Measurements from ENCODE around the gene EHBP1L1. TPM values are rescaled to one million over a fixed set of nuclear protein-coding genes. Genes with fewer than 3 reads are reported as not detected.

Gene EHBP1L1
- total RNA-seq, 1 donor from 2014 or later, result 4.7 TPM

GRCh38 chr11:65583589-65583988, 7.7 kb downstream of the EHBP1L1 start:
- Histone ChIP-seq H3K4me3 (no peak overlapping the region), H3K9ac (no peak overlapping the region), H2AFZ (replicated peaks) (no peak overlapping the region), H3K79me2 (ENCODE audit: low read depth) (no peaks in the 10 kb centered on the region), H3K4me2 (no peak overlapping the region), H3F3A (ENCODE audit: low read depth) (peaks cover 14% of the 10 kb centered on the region), H3K9me3 (ENCODE audit: low read depth) (no peaks in the 10 kb centered on the region), H3K27ac (no peak overlapping the region), H3K4me1 (no peaks in the 10 kb centered on the region), H4K20me1 (ENCODE audit: low read depth) (no peaks in the 10 kb centered on the region), H3K27me3 (peaks cover 63% of the 10 kb centered on the region), H3K36me3 (no peaks in the 10 kb centered on the region)
- TF ChIP-seq CTCF (IDR thresholded peaks at IDR 0.05) (no peak), EZH2 (IDR thresholded peaks at IDR 0.05) (no peak), EZH2phosphoT487 (IDR thresholded peaks at IDR 0.05) (no peak)
- no peaks in the 10 kb centered on the region for H3K36me3 Mint-ChIP-seq
- H3K9me3 Mint-ChIP-seq, result no peaks in the 10 kb centered on the region
- peaks cover 28% of the 10 kb centered on the region for H3K4me1 Mint-ChIP-seq
- H3K4me3 Mint-ChIP-seq, result no peak overlapping the region
- DNase-seq (ENCODE audit: low spot score), result no peak
- peaks cover 21% of the 10 kb centered on the region for H3K27me3 Mint-ChIP-seq (ENCODE audit: insufficient read depth, low read depth)
- peak overlapping the region; percentile 82 for H3K27ac Mint-ChIP-seq

- Histone ChIP-seq H3K4me3 (no peak overlapping the region), H3K4me2 (peak overlapping the region; percentile 68), H3K79me2 (ENCODE audit: low read depth) (no peaks in the 10 kb centered on the region), H3K27me3 (peaks cover 58% of the 10 kb centered on the region), H3K27ac (no peak overlapping the region), H4K20me1 (ENCODE audit: low read depth) (no peaks in the 10 kb centered on the region), H3K4me1 (no peaks in the 10 kb centered on the region), H3K9me3 (ENCODE audit: low read depth) (no peaks in the 10 kb centered on the region), H3F3A (ENCODE audit: low read depth) (peaks cover 14% of the 10 kb centered on the region), H2AFZ (replicated peaks) (no peak overlapping the region), H3K36me3 (no peaks in the 10 kb centered on the region), H3K9ac (no peak overlapping the region)
- no peak for DNase-seq (ENCODE audit: low spot score)
- no peaks in the 10 kb centered on the region for H3K9me3 Mint-ChIP-seq
- peaks cover 21% of the 10 kb centered on the region for H3K27me3 Mint-ChIP-seq (ENCODE audit: insufficient read depth, low read depth)
- H3K4me3 Mint-ChIP-seq, result peak overlapping the region; percentile 35
- H3K27ac Mint-ChIP-seq, result peak overlapping the region; percentile 88
- no peak for TF ChIP-seq EZH2 (IDR thresholded peaks at IDR 0.05)
- no peak for TF ChIP-seq EZH2phosphoT487 (IDR thresholded peaks at IDR 0.05)
- no peak for TF ChIP-seq CTCF (IDR thresholded peaks at IDR 0.05)
- H3K4me1 Mint-ChIP-seq, result peaks cover 31% of the 10 kb centered on the region
- H3K36me3 Mint-ChIP-seq, result no peaks in the 10 kb centered on the region
These were observed 8.3 kb downstream of the EHBP1L1 start for GRCh38 chr11:65584106-65584505.

- no peaks in the 10 kb centered on the region for H4K20me1 ChIP-seq (ENCODE audit: low read depth)
- Mint-ChIP-seq H3K36me3 (no peaks in the 10 kb centered on the region), H3K27me3 (ENCODE audit: insufficient read depth, low read depth) (peaks cover 21% of the 10 kb centered on the region), H3K4me1 (peaks cover 33% of the 10 kb centered on the region), H3K27ac (no peak overlapping the region), H3K4me3 (no peak overlapping the region), H3K9me3 (no peaks in the 10 kb centered on the region)
- no peaks in the 10 kb centered on the region for H3K9me3 ChIP-seq (ENCODE audit: low read depth)
- peak; percentile 55 for TF ChIP-seq EZH2 (IDR thresholded peaks at IDR 0.05)
- TF ChIP-seq EZH2phosphoT487 (IDR thresholded peaks at IDR 0.05), result no peak
- peak overlapping the region; percentile 68 for H3K4me2 ChIP-seq
- DNase-seq (ENCODE audit: low spot score), result peak; percentile 61
- H3K4me3 ChIP-seq, result peak overlapping the region; percentile 34
- H2AFZ ChIP-seq (replicated peaks), result no peak overlapping the region
- no peaks in the 10 kb centered on the region for H3K79me2 ChIP-seq (ENCODE audit: low read depth)
- peaks cover 60% of the 10 kb centered on the region for H3K27me3 ChIP-seq
- H3K36me3 ChIP-seq, result no peaks in the 10 kb centered on the region
- no peaks in the 10 kb centered on the region for H3K4me1 ChIP-seq
- H3K9ac ChIP-seq, result no peak overlapping the region
- H3F3A ChIP-seq (ENCODE audit: low read depth), result peaks cover 14% of the 10 kb centered on the region
- H3K27ac ChIP-seq, result no peak overlapping the region
These were observed 8.9 kb downstream of the EHBP1L1 start for GRCh38 chr11:65584723-65585171.

- Histone ChIP-seq H3K4me1 (no peaks in the 10 kb centered on the region), H3F3A (ENCODE audit: low read depth) (peaks cover 22% of the 10 kb centered on the region), H3K79me2 (ENCODE audit: low read depth) (no peaks in the 10 kb centered on the region), H3K4me2 (no peak overlapping the region), H3K36me3 (no peaks in the 10 kb centered on the region), H3K27ac (no peak overlapping the region), H2AFZ (replicated peaks) (no peak overlapping the region), H3K9ac (no peak overlapping the region), H3K4me3 (no peak overlapping the region), H3K27me3 (peaks cover 69% of the 10 kb centered on the region), H3K9me3 (ENCODE audit: low read depth) (no peaks in the 10 kb centered on the region), H4K20me1 (ENCODE audit: low read depth) (no peaks in the 10 kb centered on the region)
- Mint-ChIP-seq H3K36me3 (peaks cover 2% of the 10 kb centered on the region), H3K4me1 (peaks cover 36% of the 10 kb centered on the region), H3K27ac (peak overlapping the region; percentile 46), H3K9me3 (no peaks in the 10 kb centered on the region), H3K27me3 (ENCODE audit: insufficient read depth, low read depth) (peaks cover 20% of the 10 kb centered on the region), H3K4me3 (peak overlapping the region; percentile 35)
- peak; percentile 27 for TF ChIP-seq EZH2phosphoT487 (IDR thresholded peaks at IDR 0.05)
- peak; percentile 27 for TF ChIP-seq EZH2 (IDR thresholded peaks at IDR 0.05)
- TF ChIP-seq CTCF (IDR thresholded peaks at IDR 0.05), result no peak
- no peak for DNase-seq (ENCODE audit: low spot score)
These were observed 9.8 kb downstream of the EHBP1L1 start for GRCh38 chr11:65585396-65586246.

Data from neural progenitor cell (in vitro differentiated cells).